B cell (primary cell): ENCODE data around the gene PRUNE2. TPM values are rescaled to one million over a fixed set of nuclear protein-coding genes. Genes with fewer than 3 reads are reported as not detected.

Source experiments
- ATAC-seq: fragments of 200-7000 bp; cut with Tn5 transposase; one replicate; pipeline ENCODE4 v1.10.0; 2021; ENCODE audit warnings: low read depth, mild to moderate bottlenecking, moderate number of reproducible peaks, moderate library complexity
- CTCF ChIA-PET: fragments of 350-600 bp; sonication (Branson Sonifier 250); formaldehyde crosslinking; loops from one replicate; lab custom pipeline; 2021; ENCODE audit warnings: antibody characterized with exemption, inconsistent platforms; lab: Charles Lee
- POLR2A ChIA-PET: fragments of 350-600 bp; sonication (Branson Sonifier 250); formaldehyde crosslinking; loops from one replicate; lab custom pipeline; 2021; ENCODE audit warnings: antibody characterized with exemption; lab: Charles Lee
- DNase-seq: peaks from one replicate; pipeline ENCODE4 v3.0.0; 2013
- H2AFZ ChIP-seq: 2 replicates; pipeline ENCODE4 v1.6.1; 2012; ENCODE audit warnings: mild to moderate bottlenecking, low read depth, low read length; ENCODE audit not compliant: insufficient read depth, poor library complexity, severe bottlenecking
- H3K27ac ChIP-seq, 2 donors: 1 replicate in 1 of 2; 2 replicates in 1 of 2; pipeline ENCODE4 v1.5.1; 2012 to 2013; ENCODE audit warnings: low read length in 2 of 2, mild to moderate bottlenecking in 2 of 2, moderate library complexity in 1 of 2
- H3K27me3 ChIP-seq, 4 experiments: fragments of 200-600 bp in 1 of 4; sonication (generic) in 1 of 4; replicated peaks in 1 of 4; 1 replicate in 2 of 4; 2 replicates in 2 of 4; pipeline versions ENCODE4 v1.6.1 to v1.7.0; 2013 to 2016; ENCODE audit warnings: low read length in 3 of 4, mild to moderate bottlenecking in 2 of 4, mixed read lengths in 1 of 4, moderate library complexity in 1 of 4; ENCODE audit not compliant: insufficient read depth in 4 of 4, control insufficient read depth in 3 of 4; ENCODE audit errors: control extremely low read depth in 1 of 4
- H3K36me3 ChIP-seq, 2 experiments: replicated peaks in 1 of 2; 1 replicate in 1 of 2; 2 replicates in 1 of 2; pipeline versions ENCODE4 v1.6.1 to v1.7.1; 2013; ENCODE audit warnings: low read length in 1 of 2; ENCODE audit not compliant: insufficient read depth in 2 of 2, control insufficient read depth in 1 of 2; ENCODE audit errors: control extremely low read depth in 1 of 2, extremely low read depth in 1 of 2
- H3K4me1 ChIP-seq, 2 donors: fragments of 200-600 bp in 1 of 2; sonication (generic) in 1 of 2; 1 replicate in 1 of 2; 2 replicates in 1 of 2; pipeline versions ENCODE4 v1.5.1 to v1.6.1; 2013 to 2017; ENCODE audit warnings: low read length in 2 of 2; ENCODE audit not compliant: control insufficient read depth in 2 of 2, insufficient read depth in 2 of 2
- H3K4me2 ChIP-seq: replicated peaks from 2 replicates; pipeline ENCODE3; 2012; ENCODE audit warnings: mild to moderate bottlenecking, low read depth, low read length; ENCODE audit not compliant: poor library complexity, severe bottlenecking
- H3K4me3 ChIP-seq, 5 experiments: fragments of 200-600 bp in 1 of 5; sonication (generic) in 1 of 5; 1 replicate in 3 of 5; 2 replicates in 2 of 5; pipeline versions ENCODE4 v1.5.1 to v1.7.0; 2011 to 2016; ENCODE audit warnings: low read length in 4 of 5, mild to moderate bottlenecking in 4 of 5, low read depth in 2 of 5, control low read depth in 1 of 5, moderate library complexity in 1 of 5; ENCODE audit not compliant: insufficient read depth in 1 of 5; ENCODE audit errors: control extremely low read depth in 1 of 5, extremely low read depth in 1 of 5
- H3K79me2 ChIP-seq: fragments of 200-600 bp; sonication (generic); one replicate; pipeline ENCODE4 v1.6.0; 2016; ENCODE audit warnings: low read length; ENCODE audit not compliant: control insufficient read depth, insufficient read depth
- H3K9ac ChIP-seq: fragments of 200-600 bp; sonication (generic); 2 replicates; pipeline ENCODE4 v1.6.1; 2017; ENCODE audit warnings: mild to moderate bottlenecking, low read length, moderate library complexity
- H3K9me3 ChIP-seq, 3 donors: one replicate each; pipeline versions ENCODE4 v1.6.1 to v1.7.1; 2013; ENCODE audit warnings: low read length in 2 of 3; ENCODE audit not compliant: control insufficient read depth in 2 of 3, insufficient read depth in 1 of 3; ENCODE audit errors: control extremely low read depth in 1 of 3
- H4K20me1 ChIP-seq: 2 replicates; pipeline ENCODE4 v1.6.0; 2012; ENCODE audit warnings: mild to moderate bottlenecking, low read length; ENCODE audit not compliant: insufficient read depth, control insufficient read depth, poor library complexity, severe bottlenecking
- H3K27ac Mint-ChIP-seq: one replicate; pipeline ENCODE4 v1.8.0; 2021; ENCODE audit warnings: mixed read lengths
- H3K27me3 Mint-ChIP-seq: one replicate; pipeline ENCODE4 v1.8.0; 2021; ENCODE audit warnings: mixed read lengths
- H3K4me1 Mint-ChIP-seq: one replicate; pipeline ENCODE4 v1.8.0; 2021; ENCODE audit warnings: mixed read lengths
- H3K4me3 Mint-ChIP-seq: one replicate; pipeline ENCODE4 v1.8.0; 2021; ENCODE audit warnings: mixed read lengths
- H3K9me3 Mint-ChIP-seq: one replicate; pipeline ENCODE4 v1.8.0; 2022; ENCODE audit warnings: mixed read lengths; ENCODE audit not compliant: insufficient read depth
- EZH2 ChIP-seq: IDR thresholded peaks from 2 replicates; pipeline ENCODE4 v1.6.1; 2012; ENCODE audit warnings: borderline replicate concordance, low read depth, mild to moderate bottlenecking, moderate library complexity, low read length; ENCODE audit not compliant: insufficient read depth, poor library complexity, severe bottlenecking
- WGBS: methylation state at CpG from one replicate; pipeline ENCODE4 v1.1.5; 2013; ENCODE audit warnings: missing lambda C conversion rate; ENCODE audit not compliant: insufficient coverage; 5-methylcytosine and 5-hydroxymethylcytosine counted together
- intact Hi-C: fragments of 100-400 bp; cut with micrococcal nuclease; formaldehyde crosslinking; loops from one replicate; pipeline ENCODE4 v1.10.0; 2022
- polyA plus RNA-seq: library from polyadenylated mRNA; depleted of rRNA; stranded (reverse); fragments of >200 nt; gene quantifications from 2 replicates; pipeline ENCODE4 v1.2.3, GENCODE V29; 2012
- total RNA-seq, 2 donors: library from RNA; stranded (reverse); fragments of 120-200 nt in 1 of 2; gene quantifications; 1 replicate in 1 of 2; 2 replicates in 1 of 2; pipeline versions ENCODE4 v1.2.3 to v1.2.4, GENCODE V29; 2013 to 2022
- TF ChIP-seq, protein P1 (sequence below): fragments of 200-600 bp; IDR thresholded peaks from one replicate; pipeline ENCODE4 v1.8.0; 2022; ENCODE audit warnings: antibody characterized with exemption, mild to moderate bottlenecking

Gene PRUNE2
- total and polyA plus RNA-seq, 2 donors (not counting 1 experiment from before 2014, with no cell fraction given) = 0.12 TPM; not detected in 1

DNA sequence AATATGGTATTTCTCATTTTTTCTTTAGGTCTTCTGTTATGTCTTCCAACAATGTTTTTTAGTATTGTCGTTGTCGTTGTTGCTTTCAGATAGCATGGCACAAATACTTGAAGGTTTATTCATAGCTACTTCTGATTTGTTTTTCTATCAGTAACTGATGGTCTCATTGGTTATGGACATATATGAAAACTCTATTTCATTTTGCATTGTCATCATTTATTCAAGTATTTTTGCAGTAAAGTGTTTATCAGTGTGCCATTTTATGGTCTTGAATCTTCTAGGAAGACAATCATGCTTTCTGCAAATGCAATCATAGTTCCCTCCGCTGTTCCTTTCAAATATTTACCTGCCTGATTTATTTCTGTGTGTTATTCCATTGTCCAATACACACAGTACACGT, 44.0 kb upstream of the PRUNE2 start:
- intact Hi-C loops = no loop called here
- Mint-ChIP-seq H3K27ac (no peak overlapping the region), H3K9me3 (peaks cover 3% of the 10 kb centered on the region), H3K4me3 (no peak overlapping the region), H3K4me1 (no peaks in the 10 kb centered on the region), H3K27me3 (peaks cover 19% of the 10 kb centered on the region)
- peaks cover 0 to 4% (median 0%) of the 10 kb centered on the region in 4 experiments for H3K27me3 ChIP-seq
- H3K4me2 ChIP-seq = no peak overlapping the region
- no peak overlapping the region for H3K9ac ChIP-seq
- H3K27ac ChIP-seq = no peak overlapping the region
- no peak for DNase-seq
- no peaks in the 10 kb centered on the region for H3K79me2 ChIP-seq
- CTCF ChIA-PET = no interaction called here
- no peak overlapping the region for H2AFZ ChIP-seq
- TF ChIP-seq, protein P1, sequence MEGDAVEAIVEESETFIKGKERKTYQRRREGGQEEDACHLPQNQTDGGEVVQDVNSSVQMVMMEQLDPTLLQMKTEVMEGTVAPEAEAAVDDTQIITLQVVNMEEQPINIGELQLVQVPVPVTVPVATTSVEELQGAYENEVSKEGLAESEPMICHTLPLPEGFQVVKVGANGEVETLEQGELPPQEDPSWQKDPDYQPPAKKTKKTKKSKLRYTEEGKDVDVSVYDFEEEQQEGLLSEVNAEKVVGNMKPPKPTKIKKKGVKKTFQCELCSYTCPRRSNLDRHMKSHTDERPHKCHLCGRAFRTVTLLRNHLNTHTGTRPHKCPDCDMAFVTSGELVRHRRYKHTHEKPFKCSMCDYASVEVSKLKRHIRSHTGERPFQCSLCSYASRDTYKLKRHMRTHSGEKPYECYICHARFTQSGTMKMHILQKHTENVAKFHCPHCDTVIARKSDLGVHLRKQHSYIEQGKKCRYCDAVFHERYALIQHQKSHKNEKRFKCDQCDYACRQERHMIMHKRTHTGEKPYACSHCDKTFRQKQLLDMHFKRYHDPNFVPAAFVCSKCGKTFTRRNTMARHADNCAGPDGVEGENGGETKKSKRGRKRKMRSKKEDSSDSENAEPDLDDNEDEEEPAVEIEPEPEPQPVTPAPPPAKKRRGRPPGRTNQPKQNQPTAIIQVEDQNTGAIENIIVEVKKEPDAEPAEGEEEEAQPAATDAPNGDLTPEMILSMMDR = no peak
- H3K4me1 ChIP-seq = no peaks in the 10 kb centered on the region
- no peaks in the 10 kb centered on the region for H4K20me1 ChIP-seq
- POLR2A ChIA-PET = no interaction called here
- no peaks in the 10 kb centered on the region for H3K9me3 ChIP-seq
- no peaks in the 10 kb centered on the region for H3K36me3 ChIP-seq
- H3K4me3 ChIP-seq = no peak overlapping the region
- ATAC-seq = no peak
- no CpG with 5 or more reads among the region's 4 CpGs for WGBS

DNA sequence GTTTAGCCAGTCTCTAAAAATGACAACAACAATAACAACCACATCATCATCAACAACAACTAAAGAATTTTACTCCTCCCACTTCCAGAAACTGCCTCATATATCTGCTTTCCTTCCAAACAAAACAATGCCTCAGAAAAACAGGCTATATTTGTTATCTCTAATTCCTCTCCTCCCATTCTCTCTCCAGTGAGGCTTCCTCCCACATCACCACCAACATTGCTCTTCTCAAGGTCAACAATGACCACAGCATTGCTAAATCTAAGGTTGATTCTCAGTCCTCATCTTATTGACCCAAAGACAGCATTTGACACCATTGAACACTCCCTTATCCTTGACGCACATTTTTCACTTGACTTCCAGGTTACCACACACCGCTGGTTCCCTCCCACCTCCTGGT, 38.1 kb upstream of the PRUNE2 start:
- Histone ChIP-seq H3K4me2 (no peak overlapping the region), H4K20me1 (no peaks in the 10 kb centered on the region), H2AFZ (no peak overlapping the region), H3K27me3 (no peaks in the 10 kb centered on the region), H3K4me1 (no peaks in the 10 kb centered on the region), H3K4me3 (no peak overlapping the region), H3K9ac (no peak overlapping the region), H3K79me2 (no peaks in the 10 kb centered on the region), H3K27ac (no peak overlapping the region), H3K36me3 (no peaks in the 10 kb centered on the region), H3K9me3 (no peaks in the 10 kb centered on the region)
- Mint-ChIP-seq H3K4me3 (no peak overlapping the region), H3K9me3 (no peaks in the 10 kb centered on the region), H3K27ac (no peak overlapping the region), H3K4me1 (no peaks in the 10 kb centered on the region), H3K27me3 (peaks cover 5% of the 10 kb centered on the region)
- intact Hi-C loops = no loop called here
- POLR2A ChIA-PET = no interaction called here
- DNase-seq (no peak), ATAC-seq (no peak)
- WGBS = 95% methylated on average over 2 of the region's 2 CpGs
- CTCF ChIA-PET = no interaction called here
- TF ChIP-seq, protein P1 = no peak
- no peak for TF ChIP-seq EZH2
